AG08395 (cell line): Measurements from ENCODE around the gene CNNM2.

Experiments
- DNase-seq: peaks from one replicate; pipeline ENCODE4 v3.0.0; 2012; ENCODE audit warnings: mixed read lengths, low spot score

CNNM2 gene

GRCh38 chr10:102917962-102918816 is at the start of gene CNNM2:
CNNM2 (plus strand) TSS chr10:102918294; CDS start chr10:102918481, 187 bp downstream.
- DNase-seq, result peak; percentile 99

- peak; percentile 11 for DNase-seq
Observed at GRCh38 chr10:102868911-102869257, 49.2 kb upstream of the CNNM2 start.

GRCh38 chr10:102869258-102870198 is 48.6 kb upstream of the CNNM2 start, which contains the start of gene AS3MT:
AS3MT (plus strand) TSS chr10:102869470; CDS start chr10:102869593, 123 bp downstream.
- peak; percentile 58 for DNase-seq

- no peak for DNase-seq
Observed at GRCh38 chr10:102870221-102870620, 47.9 kb upstream of the CNNM2 start.

- no peak for DNase-seq
Observed at GRCh38 chr10:102872163-102872562, 45.9 kb upstream of the CNNM2 start.

GRCh38 chr10:102876747-102877153 is 41.3 kb upstream of the CNNM2 start:
- no peak for DNase-seq

- no peak for DNase-seq
Observed at GRCh38 chr10:102878629-102879028, 39.5 kb upstream of the CNNM2 start.

- DNase-seq, result no peak
Observed at GRCh38 chr10:102880256-102880655, 37.8 kb upstream of the CNNM2 start.

- no peak for DNase-seq
Observed at GRCh38 chr10:102888048-102888447, 30.0 kb upstream of the CNNM2 start.

- DNase-seq, result no peak
Observed at GRCh38 chr10:102894466-102895213, 23.5 kb upstream of the CNNM2 start.

GRCh38 chr10:102900006-102900405 is 18.1 kb upstream of the CNNM2 start:
- no peak for DNase-seq

- DNase-seq, result no peak
Observed at GRCh38 chr10:102904346-102904745, 13.7 kb upstream of the CNNM2 start.

- no peak for DNase-seq
Observed at GRCh38 chr10:102906507-102906906, 11.6 kb upstream of the CNNM2 start.

GRCh38 chr10:102914781-102915180 is 3.3 kb upstream of the CNNM2 start:
- no peak for DNase-seq

GRCh38 chr10:102916173-102916572 is 1.9 kb upstream of the CNNM2 start:
- DNase-seq, result no peak

GRCh38 chr10:102917314-102917961 is 656 bp upstream of the CNNM2 start:
- peak; percentile 66 for DNase-seq

- no peak for DNase-seq
Observed at GRCh38 chr10:102918817-102919245, 737 bp downstream of the CNNM2 start.

- DNase-seq, result peak; percentile 13
Observed at GRCh38 chr10:102919246-102919959, 1.3 kb downstream of the CNNM2 start.

- no peak for DNase-seq
Observed at GRCh38 chr10:102919992-102920739, 2.1 kb downstream of the CNNM2 start.

- DNase-seq, result no peak
Observed at GRCh38 chr10:102923601-102924000, 5.5 kb downstream of the CNNM2 start.
